Measurements from ENCODE around the gene BSN.

- TF ChIP-seq, protein P1, sequence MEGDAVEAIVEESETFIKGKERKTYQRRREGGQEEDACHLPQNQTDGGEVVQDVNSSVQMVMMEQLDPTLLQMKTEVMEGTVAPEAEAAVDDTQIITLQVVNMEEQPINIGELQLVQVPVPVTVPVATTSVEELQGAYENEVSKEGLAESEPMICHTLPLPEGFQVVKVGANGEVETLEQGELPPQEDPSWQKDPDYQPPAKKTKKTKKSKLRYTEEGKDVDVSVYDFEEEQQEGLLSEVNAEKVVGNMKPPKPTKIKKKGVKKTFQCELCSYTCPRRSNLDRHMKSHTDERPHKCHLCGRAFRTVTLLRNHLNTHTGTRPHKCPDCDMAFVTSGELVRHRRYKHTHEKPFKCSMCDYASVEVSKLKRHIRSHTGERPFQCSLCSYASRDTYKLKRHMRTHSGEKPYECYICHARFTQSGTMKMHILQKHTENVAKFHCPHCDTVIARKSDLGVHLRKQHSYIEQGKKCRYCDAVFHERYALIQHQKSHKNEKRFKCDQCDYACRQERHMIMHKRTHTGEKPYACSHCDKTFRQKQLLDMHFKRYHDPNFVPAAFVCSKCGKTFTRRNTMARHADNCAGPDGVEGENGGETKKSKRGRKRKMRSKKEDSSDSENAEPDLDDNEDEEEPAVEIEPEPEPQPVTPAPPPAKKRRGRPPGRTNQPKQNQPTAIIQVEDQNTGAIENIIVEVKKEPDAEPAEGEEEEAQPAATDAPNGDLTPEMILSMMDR (IDR thresholded peaks at IDR 0.05; ENCODE audit: low read length) = no peak
- no peak for TF ChIP-seq EZH2 (IDR thresholded peaks at IDR 0.05; ENCODE audit: borderline replicate concordance, low read length)
These were observed 52.9 kb downstream of the BSN start for GRCh38 chr3:49607105-49607591.

All from OCI-LY1 (cell line).